B cell (primary cell): ENCODE results near the gene RNF17.

ENCODE experiments used
- CTCF ChIP-seq: fragments of 200-600 bp; IDR thresholded peaks from one replicate; pipeline ENCODE4 v1.8.0; 2022; ENCODE audit warnings: antibody characterized with exemption, mild to moderate bottlenecking
- EZH2 ChIP-seq: IDR thresholded peaks from 2 replicates; pipeline ENCODE4 v1.6.1; 2012; ENCODE audit warnings: borderline replicate concordance, low read depth, mild to moderate bottlenecking, moderate library complexity, low read length; ENCODE audit not compliant: insufficient read depth, poor library complexity, severe bottlenecking

GRCh38 chr13:24868874-24869273, 104.9 kb downstream of the RNF17 start:
- TF ChIP-seq CTCF (no peak), EZH2 (no peak)
